GM18870 (cell line): Measurements from ENCODE around the gene USP16.

Source experiments
- ATAC-seq: cut with Tn5 transposase; IDR thresholded peaks from one replicate; pipeline ENCODE4 v1.9.1; 2021; ENCODE audit warnings: moderate library complexity; ENCODE audit not compliant: unreplicated experiment

Gene USP16

GRCh38 chr21:29080454-29080941 lies 56.0 kb downstream of the USP16 start:
- ATAC-seq, result no peak

GRCh38 chr21:29082046-29082815 lies 57.8 kb downstream of the USP16 start:
- ATAC-seq, result no peak

GRCh38 chr21:29083306-29083705 lies 58.8 kb downstream of the USP16 start:
- no peak for ATAC-seq

GRCh38 chr21:29084372-29084771 lies 59.9 kb downstream of the USP16 start:
- no peak for ATAC-seq

GRCh38 chr21:29085106-29085752 lies 60.8 kb downstream of the USP16 start:
- no peak for ATAC-seq

- ATAC-seq, result no peak
Measured at GRCh38 chr21:29091033-29091432, 66.6 kb downstream of the USP16 start.

- ATAC-seq, result no peak
Measured at GRCh38 chr21:29092102-29092959, 67.9 kb downstream of the USP16 start.

- ATAC-seq, result no peak
Measured at GRCh38 chr21:29096218-29097015, 71.9 kb downstream of the USP16 start.

GRCh38 chr21:29098156-29098555 lies 73.7 kb downstream of the USP16 start:
- ATAC-seq, result no peak

GRCh38 chr21:29102791-29103257 lies 78.4 kb downstream of the USP16 start:
- ATAC-seq, result no peak
